ENCODE data around the gene ZBTB32. TPM values are rescaled to one million over a fixed set of nuclear protein-coding genes. Genes with fewer than 3 reads are reported as not detected.

ZBTB32 gene
- total and polyA plus RNA-seq, 2 experiments from 2014 or later, result 0.65 TPM; not detected in 1

- DNase-seq (ENCODE audit: low spot score), result peak; percentile 100
- peaks cover 24% of the 10 kb centered on the region for H3K27me3 ChIP-seq (ENCODE audit: insufficient read depth)
- H3K4me3 ChIP-seq, result peak overlapping the region; percentile 75
- Mint-ChIP-seq H3K9me3 (peaks cover 6% of the 10 kb centered on the region; the same call in 2 of the 3 replicates), H3K27ac (peak overlapping the region; percentile 93), H3K4me3 (peak overlapping the region; percentile 82), H3K36me3 (ENCODE audit: low read depth) (no peaks in the 10 kb centered on the region), H3K27me3 (ENCODE audit: insufficient read depth, low read depth, poor library complexity) (peaks cover 31% of the 10 kb centered on the region), H3K4me1 (peaks cover 2% of the 10 kb centered on the region; the same call in 1 of the 3 replicates)
- peaks cover 8% of the 10 kb centered on the region; the same call in 1 of the 2 replicates for H3K4me1 ChIP-seq (ENCODE audit: insufficient read depth)
- peak overlapping the region; percentile 96 for H2AFZ ChIP-seq
- peak; percentile 75 for TF ChIP-seq POLR2AphosphoS5 (IDR thresholded peaks at IDR 0.05; ENCODE audit: low read depth)
- TF ChIP-seq, protein P1, sequence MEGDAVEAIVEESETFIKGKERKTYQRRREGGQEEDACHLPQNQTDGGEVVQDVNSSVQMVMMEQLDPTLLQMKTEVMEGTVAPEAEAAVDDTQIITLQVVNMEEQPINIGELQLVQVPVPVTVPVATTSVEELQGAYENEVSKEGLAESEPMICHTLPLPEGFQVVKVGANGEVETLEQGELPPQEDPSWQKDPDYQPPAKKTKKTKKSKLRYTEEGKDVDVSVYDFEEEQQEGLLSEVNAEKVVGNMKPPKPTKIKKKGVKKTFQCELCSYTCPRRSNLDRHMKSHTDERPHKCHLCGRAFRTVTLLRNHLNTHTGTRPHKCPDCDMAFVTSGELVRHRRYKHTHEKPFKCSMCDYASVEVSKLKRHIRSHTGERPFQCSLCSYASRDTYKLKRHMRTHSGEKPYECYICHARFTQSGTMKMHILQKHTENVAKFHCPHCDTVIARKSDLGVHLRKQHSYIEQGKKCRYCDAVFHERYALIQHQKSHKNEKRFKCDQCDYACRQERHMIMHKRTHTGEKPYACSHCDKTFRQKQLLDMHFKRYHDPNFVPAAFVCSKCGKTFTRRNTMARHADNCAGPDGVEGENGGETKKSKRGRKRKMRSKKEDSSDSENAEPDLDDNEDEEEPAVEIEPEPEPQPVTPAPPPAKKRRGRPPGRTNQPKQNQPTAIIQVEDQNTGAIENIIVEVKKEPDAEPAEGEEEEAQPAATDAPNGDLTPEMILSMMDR (conservative IDR thresholded peaks at IDR 0.05; ENCODE audit: low read depth in 2 of 2), result no peak
- TF ChIP-seq CREB1 (CRISPR knock-in tag; IDR thresholded peaks at IDR 0.05; ENCODE audit: low read depth), result peak; percentile 70
- no peak for TF ChIP-seq EZH2phosphoT487 (IDR thresholded peaks at IDR 0.05; ENCODE audit: unreplicated experiment)
- no peaks in the 10 kb centered on the region for H3F3A ChIP-seq (replicated peaks; ENCODE audit: low read depth)
- H3K36me3 ChIP-seq (ENCODE audit: insufficient read depth), result no peaks in the 10 kb centered on the region
- H3K79me2 ChIP-seq (replicated peaks; ENCODE audit: insufficient read depth), result no peaks in the 10 kb centered on the region
- no peak overlapping the region for H3K27ac ChIP-seq (ENCODE audit: low read depth)
- ATAC-seq, result peak; percentile 94
- peak overlapping the region; percentile 83 for H3K4me2 ChIP-seq
- H4K20me1 ChIP-seq (replicated peaks; ENCODE audit: insufficient read depth), result no peaks in the 10 kb centered on the region
- no peaks in the 10 kb centered on the region for H3K9me2 ChIP-seq (ENCODE audit: insufficient read depth)
Measured at GRCh38 chr19:35702223-35703012, 1.9 kb upstream of the ZBTB32 start.

- Histone ChIP-seq H3K4me1 (ENCODE audit: insufficient read depth) (peaks cover 8% of the 10 kb centered on the region; the same call in 1 of the 2 replicates), H3F3A (replicated peaks; ENCODE audit: low read depth) (no peaks in the 10 kb centered on the region), H2AFZ (no peak overlapping the region; the same call in 1 of the 2 replicates), H3K27ac (ENCODE audit: low read depth) (no peak overlapping the region), H3K27me3 (ENCODE audit: insufficient read depth) (peaks cover 24% of the 10 kb centered on the region), H3K79me2 (replicated peaks; ENCODE audit: insufficient read depth) (no peaks in the 10 kb centered on the region), H3K36me3 (ENCODE audit: insufficient read depth) (no peaks in the 10 kb centered on the region), H3K9me2 (ENCODE audit: insufficient read depth) (no peaks in the 10 kb centered on the region), H3K4me3 (peak overlapping the region; percentile 75), H4K20me1 (replicated peaks; ENCODE audit: insufficient read depth) (no peaks in the 10 kb centered on the region), H3K4me2 (peak overlapping the region; percentile 83)
- no peak for TF ChIP-seq NANOG (IDR thresholded peaks at IDR 0.05; ENCODE audit: borderline replicate concordance)
- Mint-ChIP-seq H3K36me3 (ENCODE audit: low read depth) (no peaks in the 10 kb centered on the region), H3K27ac (no peak overlapping the region), H3K9me3 (peaks cover 6% of the 10 kb centered on the region; the same call in 2 of the 3 replicates), H3K4me1 (peaks cover 2% of the 10 kb centered on the region; the same call in 1 of the 3 replicates), H3K27me3 (ENCODE audit: insufficient read depth, low read depth, poor library complexity) (peaks cover 31% of the 10 kb centered on the region), H3K4me3 (no peak overlapping the region; the same call in 2 of the 3 replicates)
- DNase-seq (ENCODE audit: low spot score) (peak; percentile 65), ATAC-seq (peak; percentile 47)
Measured at GRCh38 chr19:35703343-35703742, 1.0 kb upstream of the ZBTB32 start.

- H3K27ac ChIP-seq (ENCODE audit: low read depth), result no peak overlapping the region
- no peak overlapping the region for H2AFZ ChIP-seq
- H3K4me3 Mint-ChIP-seq, result no peak overlapping the region
- no peak overlapping the region for H3K4me2 ChIP-seq
- no peak overlapping the region for H3K4me3 ChIP-seq
- peaks cover 5% of the 10 kb centered on the region; the same call in 2 of the 3 replicates for H3K9me3 Mint-ChIP-seq
- no peaks in the 10 kb centered on the region for H3K79me2 ChIP-seq (replicated peaks; ENCODE audit: insufficient read depth)
- H3K36me3 ChIP-seq (ENCODE audit: insufficient read depth), result no peaks in the 10 kb centered on the region
- DNase-seq (ENCODE audit: low spot score), result no peak
- H3K9me2 ChIP-seq (ENCODE audit: insufficient read depth), result no peaks in the 10 kb centered on the region
- no peak for ATAC-seq
- no peaks in the 10 kb centered on the region for H3K36me3 Mint-ChIP-seq (ENCODE audit: low read depth)
- H3K4me1 ChIP-seq (ENCODE audit: insufficient read depth), result peaks cover 20% of the 10 kb centered on the region
- no peak overlapping the region for H3K27ac Mint-ChIP-seq
- no peaks in the 10 kb centered on the region for H3F3A ChIP-seq (replicated peaks; ENCODE audit: low read depth)
- peaks cover 21% of the 10 kb centered on the region; the same call in 2 of the 3 replicates for H3K4me1 Mint-ChIP-seq
- H4K20me1 ChIP-seq (replicated peaks; ENCODE audit: insufficient read depth), result no peaks in the 10 kb centered on the region; the same call in 1 of the 2 replicates
- H3K27me3 ChIP-seq (ENCODE audit: insufficient read depth), result peaks cover 17% of the 10 kb centered on the region
- peaks cover 29% of the 10 kb centered on the region for H3K27me3 Mint-ChIP-seq (ENCODE audit: insufficient read depth, low read depth, poor library complexity)
- no peak for TF ChIP-seq EZH2 (IDR thresholded peaks at IDR 0.05; ENCODE audit: low read depth, unreplicated experiment)
- no peak for TF ChIP-seq CREB1 (CRISPR knock-in tag; IDR thresholded peaks at IDR 0.05; ENCODE audit: low read depth)
- TF ChIP-seq EZH2phosphoT487 (IDR thresholded peaks at IDR 0.05; ENCODE audit: unreplicated experiment), result no peak
- TF ChIP-seq ZNF331 (CRISPR knock-in tag; IDR thresholded peaks at IDR 0.05; ENCODE audit: low read depth), result no peak
Measured at GRCh38 chr19:35708391-35708790, 4.0 kb downstream of the ZBTB32 start.
